KMS-11 (cell line): ENCODE results near the gene COX4I1.

Source experiments
- H2AFZ ChIP-seq: fragments of 200-600 bp; sonication (generic); 2 replicates; pipeline ENCODE4 v1.6.1; 2016; ENCODE audit warnings: antibody characterized with exemption, mixed run types, low read depth
- H3K27ac ChIP-seq: fragments of 200-600 bp; sonication (generic); 2 replicates; pipeline ENCODE4 v1.6.1; 2016; ENCODE audit warnings: mild to moderate bottlenecking, mixed run types
- H3K27me3 ChIP-seq: fragments of 200-600 bp; sonication (generic); 2 replicates; pipeline ENCODE4 v1.6.1; 2017; ENCODE audit warnings: mild to moderate bottlenecking, low read depth, mixed run types, moderate library complexity; ENCODE audit not compliant: insufficient read depth
- H3K36me3 ChIP-seq: fragments of 200-600 bp; sonication (generic); 2 replicates; pipeline ENCODE4 v1.6.1; 2017; ENCODE audit warnings: mild to moderate bottlenecking, mixed run types; ENCODE audit not compliant: insufficient read depth
- H3K4me1 ChIP-seq: fragments of 200-600 bp; sonication (generic); 2 replicates; pipeline ENCODE4 v1.6.1; 2016; ENCODE audit warnings: mild to moderate bottlenecking, low read depth, mixed run types; ENCODE audit not compliant: poor library complexity, severe bottlenecking
- H3K4me2 ChIP-seq: fragments of 200-600 bp; sonication (generic); 2 replicates; pipeline ENCODE4 v1.7.0; 2016; ENCODE audit warnings: mild to moderate bottlenecking, mixed run types
- H3K4me3 ChIP-seq: fragments of 200-600 bp; sonication (generic); IDR thresholded peaks from 2 replicates; pipeline ENCODE4 v1.6.1; 2017; ENCODE audit warnings: low read depth, low read length, mixed read lengths; ENCODE audit not compliant: insufficient read depth
- H3K79me2 ChIP-seq: fragments of 200-600 bp; sonication (generic); 2 replicates; pipeline ENCODE4 v1.6.1; 2016; ENCODE audit warnings: low read depth, mixed run types; ENCODE audit not compliant: insufficient read depth
- H3K9ac ChIP-seq: fragments of 200-600 bp; sonication (generic); 2 replicates; pipeline ENCODE4 v1.6.1; 2016; ENCODE audit warnings: mild to moderate bottlenecking, mixed run types
- H4K20me1 ChIP-seq: fragments of 200-600 bp; sonication (generic); 2 replicates; pipeline ENCODE4 v1.6.1; 2016; ENCODE audit warnings: mild to moderate bottlenecking, mixed run types; ENCODE audit not compliant: insufficient read depth
- TF ChIP-seq, protein P1 (sequence below): fragments of 200-600 bp; sonication (generic); conservative IDR thresholded peaks from 2 replicates; pipeline ENCODE4 v1.6.1; 2017; ENCODE audit warnings: low read depth, mild to moderate bottlenecking, antibody characterized with exemption, low read length, moderate library complexity, mixed read lengths

Gene COX4I1

DNA sequence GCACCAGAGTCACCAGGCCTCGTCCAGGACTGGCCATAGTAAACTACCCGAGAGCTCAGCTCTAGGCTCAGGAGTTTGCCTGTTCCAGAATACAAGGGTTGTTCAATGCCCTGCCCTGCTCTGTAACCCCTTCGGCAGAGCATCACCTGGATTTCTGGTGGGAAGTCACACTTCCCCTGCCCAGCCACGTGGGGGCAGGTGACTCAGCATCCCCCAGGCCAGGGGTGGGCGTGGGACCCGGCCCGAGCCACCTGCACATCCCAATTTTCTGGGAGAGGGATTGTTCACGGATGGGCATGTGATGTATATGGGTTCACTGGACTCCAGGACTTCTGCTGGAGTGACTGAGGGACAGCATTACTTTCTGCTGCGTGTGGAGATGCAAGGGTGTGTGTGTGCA lies 25.8 kb downstream of the COX4I1 start:
- Histone ChIP-seq H2AFZ (no peak overlapping the region), H3K4me1 (no peaks in the 10 kb centered on the region), H3K4me3 (no peak overlapping the region), H3K4me2 (no peak overlapping the region), H3K27ac (no peak overlapping the region), H4K20me1 (no peaks in the 10 kb centered on the region), H3K79me2 (no peaks in the 10 kb centered on the region), H3K36me3 (no peaks in the 10 kb centered on the region), H3K9ac (no peak overlapping the region), H3K27me3 (peaks cover 42% of the 10 kb centered on the region)
- TF ChIP-seq, protein P1, sequence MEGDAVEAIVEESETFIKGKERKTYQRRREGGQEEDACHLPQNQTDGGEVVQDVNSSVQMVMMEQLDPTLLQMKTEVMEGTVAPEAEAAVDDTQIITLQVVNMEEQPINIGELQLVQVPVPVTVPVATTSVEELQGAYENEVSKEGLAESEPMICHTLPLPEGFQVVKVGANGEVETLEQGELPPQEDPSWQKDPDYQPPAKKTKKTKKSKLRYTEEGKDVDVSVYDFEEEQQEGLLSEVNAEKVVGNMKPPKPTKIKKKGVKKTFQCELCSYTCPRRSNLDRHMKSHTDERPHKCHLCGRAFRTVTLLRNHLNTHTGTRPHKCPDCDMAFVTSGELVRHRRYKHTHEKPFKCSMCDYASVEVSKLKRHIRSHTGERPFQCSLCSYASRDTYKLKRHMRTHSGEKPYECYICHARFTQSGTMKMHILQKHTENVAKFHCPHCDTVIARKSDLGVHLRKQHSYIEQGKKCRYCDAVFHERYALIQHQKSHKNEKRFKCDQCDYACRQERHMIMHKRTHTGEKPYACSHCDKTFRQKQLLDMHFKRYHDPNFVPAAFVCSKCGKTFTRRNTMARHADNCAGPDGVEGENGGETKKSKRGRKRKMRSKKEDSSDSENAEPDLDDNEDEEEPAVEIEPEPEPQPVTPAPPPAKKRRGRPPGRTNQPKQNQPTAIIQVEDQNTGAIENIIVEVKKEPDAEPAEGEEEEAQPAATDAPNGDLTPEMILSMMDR = no peak

DNA sequence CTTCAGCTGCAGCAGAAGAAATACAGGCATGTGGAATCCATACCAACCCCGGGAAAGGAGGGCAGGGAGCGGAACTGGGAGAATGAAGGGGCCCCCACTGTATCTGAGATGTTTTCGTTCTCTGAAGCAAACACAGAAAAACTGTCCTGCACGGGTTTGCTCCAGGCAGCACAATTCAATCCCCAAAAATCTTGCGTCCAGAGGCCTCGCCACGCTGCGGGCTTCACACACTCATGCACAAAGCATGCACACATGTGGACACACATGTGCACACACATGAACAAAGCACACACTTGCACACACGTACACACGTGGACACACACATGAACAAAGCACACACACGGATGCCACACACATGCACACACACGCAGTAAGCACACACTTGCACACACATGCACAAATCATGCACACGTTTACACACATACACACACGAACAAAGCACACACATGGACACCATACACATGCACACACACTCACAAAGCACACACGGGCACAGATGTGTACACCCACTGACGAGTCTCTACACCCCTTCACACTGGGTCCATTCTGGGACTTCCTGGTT lies 27.3 kb downstream of the COX4I1 start:
- peaks cover 56% of the 10 kb centered on the region for H3K27me3 ChIP-seq
- no peak overlapping the region for H3K27ac ChIP-seq
- no peak overlapping the region for H3K4me2 ChIP-seq
- no peaks in the 10 kb centered on the region for H4K20me1 ChIP-seq
- H3K79me2 ChIP-seq = no peaks in the 10 kb centered on the region
- no peaks in the 10 kb centered on the region for H3K4me1 ChIP-seq
- no peak overlapping the region for H2AFZ ChIP-seq
- no peak overlapping the region for H3K4me3 ChIP-seq
- H3K9ac ChIP-seq = no peak overlapping the region
- TF ChIP-seq, protein P1 = no peak
- H3K36me3 ChIP-seq = no peaks in the 10 kb centered on the region

DNA sequence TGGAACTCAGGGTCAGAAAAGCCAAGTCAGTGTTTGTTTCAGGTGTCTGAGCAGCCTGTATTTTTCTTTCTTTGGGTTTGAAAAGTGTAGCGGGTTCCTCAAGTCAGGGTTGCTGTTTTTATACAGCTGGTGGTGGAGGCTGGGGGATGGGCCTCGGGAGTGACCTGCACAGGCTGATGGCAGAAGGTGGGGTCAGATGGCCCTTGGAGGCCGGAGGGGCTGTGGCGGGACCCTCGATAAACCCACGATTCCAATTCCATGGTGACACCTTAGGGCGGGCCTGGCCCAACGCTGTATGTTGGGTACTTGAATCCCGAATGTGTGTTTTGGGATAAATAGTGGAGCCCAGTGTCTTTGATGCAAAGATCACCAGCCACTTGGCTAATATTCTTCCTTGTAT lies 28.7 kb downstream of the COX4I1 start:
- H4K20me1 ChIP-seq = no peaks in the 10 kb centered on the region
- H3K4me3 ChIP-seq = no peak overlapping the region
- H3K27ac ChIP-seq = no peak overlapping the region
- H3K36me3 ChIP-seq = no peaks in the 10 kb centered on the region
- H3K9ac ChIP-seq = no peak overlapping the region
- TF ChIP-seq, protein P1 = no peak
- peaks cover 68% of the 10 kb centered on the region for H3K27me3 ChIP-seq
- H3K79me2 ChIP-seq = no peaks in the 10 kb centered on the region
- H2AFZ ChIP-seq = no peak overlapping the region
- no peaks in the 10 kb centered on the region for H3K4me1 ChIP-seq
- H3K4me2 ChIP-seq = no peak overlapping the region

DNA sequence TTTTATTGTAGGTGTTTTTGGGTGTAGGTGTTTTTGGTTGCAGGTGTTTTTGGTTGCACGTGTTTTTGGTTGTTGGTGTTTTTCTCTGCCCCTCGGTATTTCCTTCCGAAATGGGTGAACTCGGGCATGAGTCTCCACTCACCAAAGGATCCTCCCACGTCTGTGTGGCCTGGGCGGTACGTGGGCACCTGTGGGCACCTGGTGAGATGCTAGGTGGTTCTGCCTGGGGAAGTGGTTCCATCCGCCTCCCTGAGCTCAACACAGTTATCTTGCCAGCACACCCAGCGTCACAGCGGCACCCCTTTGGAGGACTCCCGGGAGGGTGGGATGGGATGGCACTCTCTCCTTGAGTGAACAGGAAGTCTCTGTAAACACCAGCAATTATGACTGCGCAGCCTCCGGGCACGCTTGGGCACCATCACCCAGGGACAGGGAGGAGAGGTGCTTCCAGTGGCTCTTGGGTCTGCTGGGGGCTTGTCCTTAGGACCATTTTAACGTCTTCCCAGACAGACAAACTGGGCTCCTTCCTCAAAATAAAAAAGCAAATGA lies 29.8 kb downstream of the COX4I1 start:
- Histone ChIP-seq H3K4me3 (no peak overlapping the region), H3K4me1 (no peaks in the 10 kb centered on the region), H3K27me3 (peaks cover 68% of the 10 kb centered on the region), H3K9ac (no peak overlapping the region), H4K20me1 (no peaks in the 10 kb centered on the region), H2AFZ (no peak overlapping the region), H3K36me3 (no peaks in the 10 kb centered on the region), H3K79me2 (no peaks in the 10 kb centered on the region), H3K27ac (no peak overlapping the region), H3K4me2 (no peak overlapping the region)
- TF ChIP-seq, protein P1 = no peak
